ENCODE data around the gene SLC44A3. TPM values are rescaled to one million over a fixed set of nuclear protein-coding genes. Genes with fewer than 3 reads are reported as not detected.

SLC44A3 gene
- polyA plus RNA-seq, 6 donors from 2014 or later, result not detected

GRCh38 chr1:94894630-94895029 is 74.5 kb downstream of the SLC44A3 start:
- Mint-ChIP-seq H3K4me3 (no peak overlapping the region), H3K9me3 (no peaks in the 10 kb centered on the region), H3K27ac (no peak overlapping the region), H3K27me3 (no peaks in the 10 kb centered on the region), H3K36me3 (peaks cover 0 to 8% of the 10 kb centered on the region in 2 donors), H3K4me1 (no peaks in the 10 kb centered on the region)
- ATAC-seq (ENCODE audit: low read depth in 2 of 2), result no peak
- no peak for DNase-seq

GRCh38 chr1:94895518-94895917 is 75.4 kb downstream of the SLC44A3 start:
- no peak overlapping the region for H3K4me3 Mint-ChIP-seq
- peaks cover 3 to 8% of the 10 kb centered on the region in 2 donors for H3K36me3 Mint-ChIP-seq
- no peaks in the 10 kb centered on the region for H3K4me1 Mint-ChIP-seq
- H3K27ac Mint-ChIP-seq, result peak overlapping the region in 1 of 6 donors; percentile 12
- no peak for DNase-seq
- H3K27me3 Mint-ChIP-seq, result no peaks in the 10 kb centered on the region
- no peak for ATAC-seq (ENCODE audit: low read depth in 2 of 2)
- H3K9me3 Mint-ChIP-seq, result no peaks in the 10 kb centered on the region

- ATAC-seq (ENCODE audit: low read depth in 2 of 2), result no peak
- Mint-ChIP-seq H3K36me3 (peaks cover 6 to 8% of the 10 kb centered on the region in 2 donors), H3K4me3 (no peak overlapping the region), H3K4me1 (peaks cover 0 to 3% (median 0%) of the 10 kb centered on the region in 3 donors), H3K9me3 (no peaks in the 10 kb centered on the region), H3K27ac (peak overlapping the region in 1 of 6 donors; percentile 18), H3K27me3 (no peaks in the 10 kb centered on the region)
- DNase-seq, result no peak
These were observed 78.6 kb downstream of the SLC44A3 start for GRCh38 chr1:94898491-94899385.

- Mint-ChIP-seq H3K9me3 (no peaks in the 10 kb centered on the region), H3K27me3 (no peaks in the 10 kb centered on the region), H3K36me3 (peaks cover 6 to 8% of the 10 kb centered on the region in 2 donors), H3K4me1 (peaks cover 0 to 3% (median 0%) of the 10 kb centered on the region in 3 donors), H3K4me3 (no peak overlapping the region), H3K27ac (no peak overlapping the region)
- DNase-seq (no peak), ATAC-seq (ENCODE audit: low read depth in 2 of 2) (no peak)
These were observed 79.6 kb downstream of the SLC44A3 start for GRCh38 chr1:94899756-94900155.

GRCh38 chr1:94901841-94902240 is 81.7 kb downstream of the SLC44A3 start:
- Mint-ChIP-seq H3K4me3 (no peak overlapping the region), H3K27me3 (no peaks in the 10 kb centered on the region), H3K4me1 (peaks cover 0 to 3% (median 0%) of the 10 kb centered on the region in 3 donors), H3K27ac (no peak overlapping the region), H3K9me3 (no peaks in the 10 kb centered on the region), H3K36me3 (peaks cover 0 to 6% of the 10 kb centered on the region in 2 donors)
- no peak for ATAC-seq (ENCODE audit: low read depth in 2 of 2)
- no peak for DNase-seq

GRCh38 chr1:94903280-94904009 is 83.3 kb downstream of the SLC44A3 start:
- Mint-ChIP-seq H3K27ac (no peak overlapping the region), H3K9me3 (peaks cover 0 to 3% (median 0%) of the 10 kb centered on the region in 7 donors), H3K4me3 (no peak overlapping the region), H3K27me3 (no peaks in the 10 kb centered on the region), H3K36me3 (peaks cover 6 to 8% of the 10 kb centered on the region in 2 donors), H3K4me1 (peaks cover 0 to 3% (median 0%) of the 10 kb centered on the region in 3 donors)
- DNase-seq (no peak), ATAC-seq (ENCODE audit: low read depth in 2 of 2) (no peak)

GRCh38 chr1:94905207-94905606 is 85.0 kb downstream of the SLC44A3 start:
- peaks cover 0 to 3% (median 0%) of the 10 kb centered on the region in 3 donors for H3K4me1 Mint-ChIP-seq
- no peaks in the 10 kb centered on the region for H3K27me3 Mint-ChIP-seq
- ATAC-seq (ENCODE audit: low read depth in 2 of 2) (no peak), DNase-seq (no peak)
- H3K4me3 Mint-ChIP-seq, result no peak overlapping the region
- peaks cover 0 to 3% (median 0%) of the 10 kb centered on the region in 7 donors for H3K9me3 Mint-ChIP-seq
- H3K36me3 Mint-ChIP-seq, result peaks cover 6 to 8% of the 10 kb centered on the region in 2 donors
- no peak overlapping the region for H3K27ac Mint-ChIP-seq

GRCh38 chr1:94906382-94906781 is 86.2 kb downstream of the SLC44A3 start:
- peaks cover 0 to 6% (median 5%) of the 10 kb centered on the region in 3 donors for H3K27me3 Mint-ChIP-seq
- peaks cover 0 to 3% (median 0%) of the 10 kb centered on the region in 3 donors for H3K4me1 Mint-ChIP-seq
- H3K9me3 Mint-ChIP-seq, result peaks cover 0 to 3% (median 0%) of the 10 kb centered on the region in 7 donors
- H3K4me3 Mint-ChIP-seq, result no peak overlapping the region
- ATAC-seq (ENCODE audit: low read depth in 2 of 2) (no peak), DNase-seq (no peak)
- H3K27ac Mint-ChIP-seq, result no peak overlapping the region
- H3K36me3 Mint-ChIP-seq, result peaks cover 0 to 8% of the 10 kb centered on the region in 2 donors

- H3K27me3 Mint-ChIP-seq, result peaks cover 0 to 6% (median 5%) of the 10 kb centered on the region in 3 donors
These were observed 87.0 kb downstream of the SLC44A3 start for GRCh38 chr1:94907136-94907535.

GRCh38 chr1:94908190-94908589 is 88.0 kb downstream of the SLC44A3 start:
- H3K4me3 Mint-ChIP-seq, result no peak overlapping the region
- peaks cover 0 to under 1% (median 0%) of the 10 kb centered on the region in 3 donors for H3K4me1 Mint-ChIP-seq
- peaks cover 0 to 3% (median 0%) of the 10 kb centered on the region in 7 donors for H3K9me3 Mint-ChIP-seq
- H3K27me3 Mint-ChIP-seq, result peaks cover 0 to 6% (median 5%) of the 10 kb centered on the region in 3 donors
- H3K27ac Mint-ChIP-seq, result peak overlapping the region in 2 of 6 donors; percentile 71 to 85
- H3K36me3 Mint-ChIP-seq, result peaks cover 0 to 8% of the 10 kb centered on the region in 2 donors
- no peak for ATAC-seq (ENCODE audit: low read depth in 2 of 2)
- DNase-seq, result no peak

More at GRCh38 chr1:94907136-94907535, 87.0 kb downstream of the SLC44A3 start:
- H3K36me3 Mint-ChIP-seq, result peaks cover 0 to 8% of the 10 kb centered on the region in 2 donors
- H3K4me1 Mint-ChIP-seq, result peaks cover 0 to 3% (median 0%) of the 10 kb centered on the region in 3 donors
- no peak overlapping the region for H3K27ac Mint-ChIP-seq
- peaks cover 0 to 3% (median 0%) of the 10 kb centered on the region in 7 donors for H3K9me3 Mint-ChIP-seq
- DNase-seq (no peak), ATAC-seq (ENCODE audit: low read depth in 2 of 2) (no peak)
- no peak overlapping the region for H3K4me3 Mint-ChIP-seq

- no peak for DNase-seq
- Mint-ChIP-seq H3K4me1 (no peaks in the 10 kb centered on the region), H3K36me3 (peaks cover 0 to 8% of the 10 kb centered on the region in 2 donors), H3K4me3 (no peak overlapping the region), H3K27ac (no peak overlapping the region), H3K27me3 (peaks cover 4 to 6% (median 5%) of the 10 kb centered on the region in 3 donors), H3K9me3 (peaks cover 0 to 3% (median 0%) of the 10 kb centered on the region in 7 donors)
- ATAC-seq (ENCODE audit: low read depth in 2 of 2), result no peak
These were observed 88.8 kb downstream of the SLC44A3 start for GRCh38 chr1:94908965-94909364.

- Mint-ChIP-seq H3K4me3 (no peak overlapping the region), H3K9me3 (peaks cover 0 to 3% (median 0%) of the 10 kb centered on the region in 7 donors), H3K36me3 (peaks cover 0 to 8% of the 10 kb centered on the region in 2 donors), H3K27me3 (peaks cover 4 to 11% (median 5%) of the 10 kb centered on the region in 3 donors), H3K4me1 (no peaks in the 10 kb centered on the region), H3K27ac (no peak overlapping the region)
- no peak for DNase-seq
- ATAC-seq (ENCODE audit: low read depth in 2 of 2), result no peak
These were observed 89.3 kb downstream of the SLC44A3 start for GRCh38 chr1:94909486-94909885.
